Esophagus squamous epithelium (tissue), 5 donors: ENCODE data around the gene SHOC1. TPM values are rescaled to one million over a fixed set of nuclear protein-coding genes. Genes with fewer than 3 reads are reported as not detected.

Experiments used
- DNase-seq: peaks from one replicate; lab custom pipeline; 2025; lab: John Stamatoyannopoulos, UW
- H3K27ac ChIP-seq, 4 donors: fragments of 200-600 bp; sonication (generic); one replicate each; pipeline ENCODE4 v1.5.1; 2016 to 2019; ENCODE audit warnings: mild to moderate bottlenecking in 1 of 4
- H3K27me3 ChIP-seq, 4 donors: fragments of 200-600 bp; sonication (generic); 1 replicate in 3 of 4; 2 replicates in 1 of 4; pipeline versions ENCODE4 v1.5.1 to v1.6.0; 2017 to 2021; ENCODE audit warnings: antibody characterized with exemption in 1 of 4
- H3K36me3 ChIP-seq, 3 donors: fragments of 200-600 bp; sonication (generic); one replicate each; pipeline ENCODE4 v1.5.1; 2016 to 2019
- H3K4me1 ChIP-seq, 3 donors: fragments of 200-600 bp; sonication (generic); one replicate each; pipeline ENCODE4 v1.5.1; 2017 to 2019
- H3K4me3 ChIP-seq, 4 donors: fragments of 200-600 bp; sonication (generic); 1 replicate in 3 of 4; 2 replicates in 1 of 4; pipeline ENCODE4 v1.5.1; 2016 to 2019; ENCODE audit warnings: mild to moderate bottlenecking in 2 of 4, moderate library complexity in 1 of 4
- H3K9me3 ChIP-seq, 3 donors: fragments of 200-600 bp; sonication (generic); one replicate each; pipeline ENCODE4 v1.5.1; 2016 to 2019
- POLR2A ChIP-seq, 4 donors: fragments of 450-650 bp; IDR thresholded peaks; one replicate each; pipeline ENCODE4 v1.6.1; 2017; ENCODE audit warnings: antibody characterized with exemption in 4 of 4, mild to moderate bottlenecking in 4 of 4, moderate library complexity in 3 of 4
- WGBS, 2 donors: methylation state at CpG; one replicate each; pipeline ENCODE4 v1.1.5; 2018; 5-methylcytosine and 5-hydroxymethylcytosine counted together
- intact Hi-C: fragments of 100-400 bp; cut with DNase I; formaldehyde crosslinking; loops from one replicate; pipeline ENCODE4 v1.15.0; 2022
- small RNA-seq, 4 donors: library from RNA; depleted of rRNA; stranded (forward); fragments of <200 nt; gene quantifications; one replicate each; pipeline ENCODE3, GENCODE V24; 2016
- total RNA-seq, 4 donors: library from RNA; depleted of rRNA; stranded (reverse); fragments of >200 nt; gene quantifications; one replicate each; pipeline ENCODE4 v1.1.0, GENCODE V29; 2016
- TF ChIP-seq, protein P1 (sequence below), 6 experiments: fragments of 450-650 bp in 4 of 6; fragments of 200-600 bp in 2 of 6; sonication (generic) in 2 of 6; IDR thresholded peaks; one replicate each; pipeline ENCODE4 v1.5.1; 2016 to 2019; ENCODE audit warnings: antibody characterized with exemption in 6 of 6, mild to moderate bottlenecking in 4 of 6, moderate library complexity in 4 of 6
- donor health status: DM: yes; HTN: yes; CAD: no.

SHOC1 gene
- total RNA-seq, 4 donors from 2014 or later: 0.15 to 5.8 TPM; not detected in 2

DNA sequence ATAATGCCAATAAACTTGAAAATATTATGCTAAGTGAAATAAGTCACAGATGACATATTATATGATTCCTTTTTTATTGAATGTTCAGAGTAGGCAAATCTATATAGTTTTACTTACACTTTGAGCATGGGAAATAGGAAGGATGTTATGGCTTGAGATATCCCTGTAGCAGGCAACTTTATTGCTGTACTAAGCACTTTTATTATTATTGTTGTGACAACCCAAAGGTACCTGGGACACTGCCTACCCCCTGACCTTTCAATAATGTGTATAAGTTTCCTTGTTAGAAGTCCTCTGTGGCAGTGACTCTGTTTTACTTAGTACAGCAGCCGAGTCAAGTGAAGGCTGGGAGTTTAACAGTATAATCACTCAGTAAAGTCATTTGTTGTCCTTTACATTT lies 39.9 kb downstream of the SHOC1 start:
- no peak overlapping the region for H3K27ac ChIP-seq
- H3K4me1 ChIP-seq: no peaks in the 10 kb centered on the region
- intact Hi-C loops: loop anchor here (5.0 to 10.0 kb wide), 2 partner anchors 323 to 610 kb away; no protein-coding TSS in a partner anchor
- DNase-seq: no peak
- no peaks in the 10 kb centered on the region for H3K36me3 ChIP-seq
- WGBS, 2 donors: 100% methylated on average over 1 of the region's 1 CpG
- peaks cover 0 to 16% (median 3%) of the 10 kb centered on the region in 3 donors for H3K9me3 ChIP-seq
- TF ChIP-seq, protein P1, sequence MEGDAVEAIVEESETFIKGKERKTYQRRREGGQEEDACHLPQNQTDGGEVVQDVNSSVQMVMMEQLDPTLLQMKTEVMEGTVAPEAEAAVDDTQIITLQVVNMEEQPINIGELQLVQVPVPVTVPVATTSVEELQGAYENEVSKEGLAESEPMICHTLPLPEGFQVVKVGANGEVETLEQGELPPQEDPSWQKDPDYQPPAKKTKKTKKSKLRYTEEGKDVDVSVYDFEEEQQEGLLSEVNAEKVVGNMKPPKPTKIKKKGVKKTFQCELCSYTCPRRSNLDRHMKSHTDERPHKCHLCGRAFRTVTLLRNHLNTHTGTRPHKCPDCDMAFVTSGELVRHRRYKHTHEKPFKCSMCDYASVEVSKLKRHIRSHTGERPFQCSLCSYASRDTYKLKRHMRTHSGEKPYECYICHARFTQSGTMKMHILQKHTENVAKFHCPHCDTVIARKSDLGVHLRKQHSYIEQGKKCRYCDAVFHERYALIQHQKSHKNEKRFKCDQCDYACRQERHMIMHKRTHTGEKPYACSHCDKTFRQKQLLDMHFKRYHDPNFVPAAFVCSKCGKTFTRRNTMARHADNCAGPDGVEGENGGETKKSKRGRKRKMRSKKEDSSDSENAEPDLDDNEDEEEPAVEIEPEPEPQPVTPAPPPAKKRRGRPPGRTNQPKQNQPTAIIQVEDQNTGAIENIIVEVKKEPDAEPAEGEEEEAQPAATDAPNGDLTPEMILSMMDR (IDR thresholded peaks at IDR 0.05): no peak
- no peak for TF ChIP-seq POLR2A (IDR thresholded peaks at IDR 0.05)
- H3K4me3 ChIP-seq: no peak overlapping the region
- no peaks in the 10 kb centered on the region for H3K27me3 ChIP-seq

- Histone ChIP-seq H3K27ac (no peak overlapping the region), H3K4me1 (no peaks in the 10 kb centered on the region), H3K9me3 (peaks cover 0 to 16% (median 3%) of the 10 kb centered on the region in 3 donors), H3K27me3 (no peaks in the 10 kb centered on the region), H3K4me3 (no peak overlapping the region), H3K36me3 (no peaks in the 10 kb centered on the region)
- no peak for DNase-seq
- WGBS, 2 donors: 45 to 67% methylated on average over 1 of the region's 1 CpG
- TF ChIP-seq POLR2A (IDR thresholded peaks at IDR 0.05): no peak
- TF ChIP-seq, protein P1 (IDR thresholded peaks at IDR 0.05): no peak
- intact Hi-C loops: loop anchor here (10.0 kb wide), 1 partner anchor 612 kb away; no protein-coding TSS in a partner anchor
These were observed 42.3 kb downstream of the SHOC1 start for GRCh38 chr9:111752455-111752854.

Small RNA genes within 50 kb of the gene (small RNA-seq; reads per million reads assigned to genes)
- 0 reads per million in 4 donors for gene RNU6-1013P

Other genes with a start within 250 kb of the SHOC1 start
- gene PTGR1, start 195.3 kb downstream of the SHOC1 start, total RNA-seq: 100 to 1,000 TPM in 3 of 4 donors, 10 to 100 TPM in 1; 61.6 to 304 (median 170) TPM
- 1 to 10 TPM; 7.2 to 8.7 (median 7.6) TPM for gene DNAJC25, start 163.6 kb downstream of the SHOC1 start, total RNA-seq
- 10 to 100 TPM in 3 of 4 donors, 1 to 10 TPM in 1; 9.0 to 54.9 (median 37.8) TPM for gene GNG10, start 133.3 kb downstream of the SHOC1 start, total RNA-seq
- 100 to 1,000 TPM in 1 of 4 donors, 10 to 100 TPM in 3; 31.4 to 131 (median 46.7) TPM for gene UGCG, start 101.9 kb upstream of the SHOC1 start, total RNA-seq